Measurements from ENCODE around the gene PROZ.

The PROZ gene

DNA sequence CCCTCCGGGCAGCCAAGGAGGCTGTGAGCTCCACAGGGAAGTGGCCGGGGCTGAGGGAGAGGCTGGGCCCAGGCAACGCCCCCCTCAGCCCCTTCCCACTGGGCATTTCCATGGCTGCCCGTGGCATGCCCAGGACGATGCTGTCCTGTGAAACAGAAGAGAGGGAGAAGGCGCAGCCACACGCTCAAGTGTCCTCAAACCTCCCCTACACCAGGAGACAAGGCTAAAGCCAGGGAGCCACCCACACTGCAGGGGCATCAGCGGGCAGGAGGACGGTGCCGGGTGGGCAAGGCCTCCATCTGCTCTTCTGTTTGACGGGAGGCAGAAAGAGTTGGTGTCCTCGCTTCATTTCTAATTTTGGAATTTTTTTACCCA lies 14.2 kb upstream of the PROZ start:
- TF ChIP-seq SUZ12 (IDR thresholded peaks at IDR 0.05; ENCODE audit: extremely low read depth, insufficient read depth, insufficient read length) = no peak
- no peak for TF ChIP-seq ZNF274 (IDR thresholded peaks at IDR 0.05; ENCODE audit: low read depth, low read length)
- no peak overlapping the region for H3K9ac ChIP-seq (ENCODE audit: insufficient read length, low read depth)
- no peaks in the 10 kb centered on the region for H3K9me3 ChIP-seq (ENCODE audit: insufficient read depth, low read length)
- H3K27me3 ChIP-seq (ENCODE audit: insufficient read depth, insufficient read length) = no peaks in the 10 kb centered on the region
- H3K4me3 ChIP-seq (ENCODE audit: insufficient read length, low read depth) = no peak overlapping the region
- no peaks in the 10 kb centered on the region for H3K36me3 ChIP-seq (ENCODE audit: insufficient read depth, insufficient read length, low read length)
- DNase-seq (ENCODE audit: low read depth, low spot score) = no peak
- peaks cover 11% of the 10 kb centered on the region for H3K4me1 ChIP-seq (ENCODE audit: insufficient read depth, insufficient read length)

DNA sequence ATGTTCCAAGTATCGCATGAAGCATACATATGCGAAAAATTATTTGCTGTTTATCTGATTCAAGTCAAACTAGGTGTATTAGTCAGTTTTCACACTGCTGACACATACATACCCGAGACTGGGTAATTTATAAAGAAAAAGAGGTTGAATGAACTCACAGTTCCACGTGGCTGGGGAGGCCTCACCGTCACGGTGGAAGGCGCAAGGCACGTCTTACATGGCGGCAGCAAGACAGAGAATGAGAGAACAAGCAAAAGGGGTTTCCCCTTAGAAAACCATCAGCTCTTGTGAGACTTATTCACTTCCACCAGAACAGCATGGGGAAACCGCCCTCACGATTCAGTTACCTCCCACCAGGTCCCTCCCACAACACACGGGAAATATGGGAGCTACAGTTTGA lies 13.0 kb upstream of the PROZ start:
- Histone ChIP-seq H3K27me3 (ENCODE audit: insufficient read depth, insufficient read length) (no peaks in the 10 kb centered on the region), H3K9me3 (ENCODE audit: insufficient read depth, low read length) (no peaks in the 10 kb centered on the region), H3K9ac (ENCODE audit: insufficient read length, low read depth) (no peak overlapping the region), H3K4me1 (ENCODE audit: insufficient read depth, insufficient read length) (peaks cover 11% of the 10 kb centered on the region), H3K4me3 (ENCODE audit: insufficient read length, low read depth) (no peak overlapping the region), H3K36me3 (ENCODE audit: insufficient read depth, insufficient read length, low read length) (no peaks in the 10 kb centered on the region)
- no peak for DNase-seq (ENCODE audit: low read depth, low spot score)
- no peak for TF ChIP-seq ZNF274 (IDR thresholded peaks at IDR 0.05; ENCODE audit: low read depth, low read length)
- no peak for TF ChIP-seq YY1 (IDR thresholded peaks at IDR 0.05; ENCODE audit: insufficient read depth, insufficient read length)
- TF ChIP-seq SUZ12 (IDR thresholded peaks at IDR 0.05; ENCODE audit: extremely low read depth, insufficient read depth, insufficient read length) = no peak

DNA sequence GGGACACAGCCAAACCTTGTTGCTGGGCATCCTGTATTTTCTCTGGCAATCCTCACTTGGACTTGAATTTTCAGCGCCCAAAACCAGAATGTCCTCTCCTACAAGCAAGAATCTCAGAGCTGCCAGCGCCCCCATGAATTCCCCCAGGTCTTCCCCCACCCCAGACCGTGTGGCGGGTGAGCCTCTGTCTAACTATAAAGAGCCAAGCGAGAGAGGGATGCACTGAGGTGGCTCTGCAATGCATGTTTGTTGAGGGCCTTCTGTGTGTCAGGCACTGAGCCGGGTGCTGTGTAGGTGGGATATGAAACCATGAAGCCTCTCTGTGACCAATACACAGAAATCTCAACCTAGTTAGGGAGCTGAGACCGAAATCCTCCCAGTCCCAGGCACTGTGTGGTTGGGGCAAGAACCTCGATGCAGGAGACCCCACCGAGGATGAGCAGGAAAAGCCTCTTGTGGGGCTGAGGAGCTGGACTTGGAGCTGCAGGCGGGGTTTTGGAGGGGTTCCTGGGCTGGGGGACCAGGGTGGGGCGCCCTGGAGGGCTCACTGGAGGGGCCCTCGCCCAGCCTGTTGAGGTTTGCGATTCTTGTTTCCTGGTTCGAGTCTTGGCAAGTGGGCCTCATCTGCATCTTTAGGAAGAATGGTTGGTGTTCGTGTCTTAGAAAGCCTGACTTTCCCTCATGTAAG lies 12.4 kb upstream of the PROZ start:
- Histone ChIP-seq H3K4me3 (ENCODE audit: insufficient read length, low read depth) (no peak overlapping the region), H3K9ac (ENCODE audit: insufficient read length, low read depth) (no peak overlapping the region), H3K4me1 (ENCODE audit: insufficient read depth, insufficient read length) (peaks cover 11% of the 10 kb centered on the region), H3K27me3 (ENCODE audit: insufficient read depth, insufficient read length) (peaks cover 4% of the 10 kb centered on the region), H3K9me3 (ENCODE audit: insufficient read depth, low read length) (no peaks in the 10 kb centered on the region), H3K36me3 (ENCODE audit: insufficient read depth, insufficient read length, low read length) (no peaks in the 10 kb centered on the region)
- no peak for TF ChIP-seq ZNF274 (IDR thresholded peaks at IDR 0.05; ENCODE audit: low read depth, low read length)
- TF ChIP-seq SUZ12 (IDR thresholded peaks at IDR 0.05; ENCODE audit: extremely low read depth, insufficient read depth, insufficient read length) = no peak
- no peak for TF ChIP-seq YY1 (IDR thresholded peaks at IDR 0.05; ENCODE audit: insufficient read depth, insufficient read length)
- no peak for DNase-seq (ENCODE audit: low read depth, low spot score)

GRCh38 chr13:113146750-113147149 lies 11.7 kb upstream of the PROZ start:
- peaks cover 10% of the 10 kb centered on the region for H3K27me3 ChIP-seq (ENCODE audit: insufficient read depth, insufficient read length)
- no peaks in the 10 kb centered on the region for H3K9me3 ChIP-seq (ENCODE audit: insufficient read depth, low read length)
- no peak for DNase-seq (ENCODE audit: low read depth, low spot score)
- H3K4me1 ChIP-seq (ENCODE audit: insufficient read depth, insufficient read length) = peaks cover 11% of the 10 kb centered on the region
- TF ChIP-seq YY1 (IDR thresholded peaks at IDR 0.05; ENCODE audit: insufficient read depth, insufficient read length) = no peak
- TF ChIP-seq SUZ12 (IDR thresholded peaks at IDR 0.05; ENCODE audit: extremely low read depth, insufficient read depth, insufficient read length) = no peak
- TF ChIP-seq ZNF274 (IDR thresholded peaks at IDR 0.05; ENCODE audit: low read depth, low read length) = no peak
- no peak overlapping the region for H3K9ac ChIP-seq (ENCODE audit: insufficient read length, low read depth)
- no peaks in the 10 kb centered on the region for H3K36me3 ChIP-seq (ENCODE audit: insufficient read depth, insufficient read length, low read length)
- no peak overlapping the region for H3K4me3 ChIP-seq (ENCODE audit: insufficient read length, low read depth)

GRCh38 chr13:113147206-113147605 lies 11.2 kb upstream of the PROZ start:
- Histone ChIP-seq H3K4me3 (ENCODE audit: insufficient read length, low read depth) (no peak overlapping the region), H3K27me3 (ENCODE audit: insufficient read depth, insufficient read length) (peaks cover 15% of the 10 kb centered on the region), H3K36me3 (ENCODE audit: insufficient read depth, insufficient read length, low read length) (no peaks in the 10 kb centered on the region), H3K4me1 (ENCODE audit: insufficient read depth, insufficient read length) (peaks cover 13% of the 10 kb centered on the region), H3K9me3 (ENCODE audit: insufficient read depth, low read length) (no peaks in the 10 kb centered on the region), H3K9ac (ENCODE audit: insufficient read length, low read depth) (no peak overlapping the region)
- no peak for DNase-seq (ENCODE audit: low read depth, low spot score)
- TF ChIP-seq ZNF274 (IDR thresholded peaks at IDR 0.05; ENCODE audit: low read depth, low read length) (no peak), SUZ12 (IDR thresholded peaks at IDR 0.05; ENCODE audit: extremely low read depth, insufficient read depth, insufficient read length) (no peak), YY1 (IDR thresholded peaks at IDR 0.05; ENCODE audit: insufficient read depth, insufficient read length) (no peak)

GRCh38 chr13:113148407-113148806 lies 10.0 kb upstream of the PROZ start:
- peaks cover 27% of the 10 kb centered on the region for H3K27me3 ChIP-seq (ENCODE audit: insufficient read depth, insufficient read length)
- H3K4me3 ChIP-seq (ENCODE audit: insufficient read length, low read depth) = no peak overlapping the region
- TF ChIP-seq ZNF274 (IDR thresholded peaks at IDR 0.05; ENCODE audit: low read depth, low read length) = no peak
- no peak for TF ChIP-seq YY1 (IDR thresholded peaks at IDR 0.05; ENCODE audit: insufficient read depth, insufficient read length)
- no peak for TF ChIP-seq SUZ12 (IDR thresholded peaks at IDR 0.05; ENCODE audit: extremely low read depth, insufficient read depth, insufficient read length)
- DNase-seq (ENCODE audit: low read depth, low spot score) = no peak
- H3K36me3 ChIP-seq (ENCODE audit: insufficient read depth, insufficient read length, low read length) = no peaks in the 10 kb centered on the region
- no peak overlapping the region for H3K9ac ChIP-seq (ENCODE audit: insufficient read length, low read depth)
- peaks cover 9% of the 10 kb centered on the region for H3K4me1 ChIP-seq (ENCODE audit: insufficient read depth, insufficient read length)
- no peaks in the 10 kb centered on the region for H3K9me3 ChIP-seq (ENCODE audit: insufficient read depth, low read length)

- no peak overlapping the region for H3K4me3 ChIP-seq (ENCODE audit: insufficient read length, low read depth)
- H3K9me3 ChIP-seq (ENCODE audit: insufficient read depth, low read length) = no peaks in the 10 kb centered on the region
- TF ChIP-seq ZNF274 (IDR thresholded peaks at IDR 0.05; ENCODE audit: low read depth, low read length) (no peak), YY1 (IDR thresholded peaks at IDR 0.05; ENCODE audit: insufficient read depth, insufficient read length) (no peak), SUZ12 (IDR thresholded peaks at IDR 0.05; ENCODE audit: extremely low read depth, insufficient read depth, insufficient read length) (no peak)
- no peak overlapping the region for H3K9ac ChIP-seq (ENCODE audit: insufficient read length, low read depth)
- H3K27me3 ChIP-seq (ENCODE audit: insufficient read depth, insufficient read length) = peaks cover 27% of the 10 kb centered on the region
- peaks cover 5% of the 10 kb centered on the region for H3K4me1 ChIP-seq (ENCODE audit: insufficient read depth, insufficient read length)
- no peak for DNase-seq (ENCODE audit: low read depth, low spot score)
- H3K36me3 ChIP-seq (ENCODE audit: insufficient read depth, insufficient read length, low read length) = no peaks in the 10 kb centered on the region
Observed at GRCh38 chr13:113148940-113149503, 9.4 kb upstream of the PROZ start.

Data from NT2/D1 (cell line).